ENCODE results near the gene ASCL5.

The ASCL5 gene

DNA sequence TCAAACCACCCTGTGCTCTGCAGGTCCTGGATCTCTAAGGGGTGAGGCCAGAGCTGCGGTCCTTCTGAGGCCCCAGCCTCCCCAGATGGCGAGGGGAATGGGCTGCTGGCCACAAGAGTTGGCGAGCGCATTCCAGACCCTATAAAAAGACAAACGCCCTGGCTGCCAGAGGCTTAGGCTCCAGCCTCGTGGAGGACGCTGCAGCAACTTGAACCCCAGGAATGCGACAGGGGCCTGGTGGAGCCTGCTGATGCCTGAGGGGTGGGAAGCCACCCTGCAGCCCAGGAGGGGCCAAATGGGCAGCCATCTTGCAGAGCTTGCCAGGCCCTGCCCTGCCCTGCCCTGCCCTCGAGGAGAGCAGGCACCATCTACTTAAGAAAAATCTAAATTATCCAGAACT, 23.3 kb downstream of the ASCL5 start:
- no peak overlapping the region for H3K4me3 ChIP-seq (replicated peaks; ENCODE audit: low read depth, low read length)
- DNase-seq (ENCODE audit: extremely low read depth, insufficient read length): no peak
- TF ChIP-seq, protein P1, sequence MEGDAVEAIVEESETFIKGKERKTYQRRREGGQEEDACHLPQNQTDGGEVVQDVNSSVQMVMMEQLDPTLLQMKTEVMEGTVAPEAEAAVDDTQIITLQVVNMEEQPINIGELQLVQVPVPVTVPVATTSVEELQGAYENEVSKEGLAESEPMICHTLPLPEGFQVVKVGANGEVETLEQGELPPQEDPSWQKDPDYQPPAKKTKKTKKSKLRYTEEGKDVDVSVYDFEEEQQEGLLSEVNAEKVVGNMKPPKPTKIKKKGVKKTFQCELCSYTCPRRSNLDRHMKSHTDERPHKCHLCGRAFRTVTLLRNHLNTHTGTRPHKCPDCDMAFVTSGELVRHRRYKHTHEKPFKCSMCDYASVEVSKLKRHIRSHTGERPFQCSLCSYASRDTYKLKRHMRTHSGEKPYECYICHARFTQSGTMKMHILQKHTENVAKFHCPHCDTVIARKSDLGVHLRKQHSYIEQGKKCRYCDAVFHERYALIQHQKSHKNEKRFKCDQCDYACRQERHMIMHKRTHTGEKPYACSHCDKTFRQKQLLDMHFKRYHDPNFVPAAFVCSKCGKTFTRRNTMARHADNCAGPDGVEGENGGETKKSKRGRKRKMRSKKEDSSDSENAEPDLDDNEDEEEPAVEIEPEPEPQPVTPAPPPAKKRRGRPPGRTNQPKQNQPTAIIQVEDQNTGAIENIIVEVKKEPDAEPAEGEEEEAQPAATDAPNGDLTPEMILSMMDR (IDR thresholded peaks at IDR 0.05; ENCODE audit: insufficient read depth, low read length, poor library complexity, severe bottlenecking): no peak
- H3K36me3 ChIP-seq (ENCODE audit: control insufficient read depth, insufficient read depth, low read length): no peaks in the 10 kb centered on the region
- H3K27me3 ChIP-seq (replicated peaks; ENCODE audit: control insufficient read depth, insufficient read depth, low read length): no peaks in the 10 kb centered on the region; the same call in none of the 2 replicates

DNA sequence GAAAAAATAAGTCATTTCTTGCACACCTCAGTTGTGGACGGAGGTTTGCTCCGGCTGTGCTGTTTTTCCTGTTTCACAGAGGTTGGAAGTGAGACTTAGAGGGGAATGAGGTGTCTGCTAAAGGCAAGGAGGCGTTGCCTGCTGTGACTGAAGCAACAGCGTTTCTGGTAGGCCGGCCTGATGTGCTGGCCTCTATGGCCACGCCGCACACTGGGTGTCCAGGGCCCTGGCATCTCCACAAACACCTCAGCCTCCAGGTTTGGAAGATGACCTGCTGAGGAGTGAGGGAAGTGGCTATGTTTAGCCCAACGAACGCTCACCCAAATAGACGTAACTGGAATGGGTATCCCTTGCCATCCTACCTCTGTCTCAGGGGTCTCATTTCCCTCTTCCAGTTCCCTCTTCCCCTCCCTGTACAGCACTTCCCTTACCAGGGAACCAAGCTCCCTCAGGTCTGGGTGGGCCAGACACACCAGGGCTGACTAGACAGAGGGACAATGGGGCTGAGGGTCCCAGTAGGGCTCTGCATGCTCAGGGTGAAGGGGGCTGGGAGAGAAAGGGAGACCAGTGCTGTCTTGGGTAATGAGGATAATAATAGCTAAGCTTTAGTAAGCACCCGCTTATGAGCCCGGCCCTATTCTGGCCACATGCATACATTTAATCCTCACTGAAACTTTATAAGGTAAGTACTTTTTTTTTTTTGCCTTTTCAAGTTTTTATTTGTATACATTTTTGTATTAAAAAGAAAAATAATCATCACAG, 26.6 kb downstream of the ASCL5 start:
- TF ChIP-seq, protein P1 (IDR thresholded peaks at IDR 0.05; ENCODE audit: insufficient read depth, low read length, poor library complexity, severe bottlenecking): no peak
- Histone ChIP-seq H3K36me3 (ENCODE audit: control insufficient read depth, insufficient read depth, low read length) (no peaks in the 10 kb centered on the region), H3K4me3 (replicated peaks; ENCODE audit: low read depth, low read length) (no peak overlapping the region), H3K27me3 (replicated peaks; ENCODE audit: control insufficient read depth, insufficient read depth, low read length) (peaks cover 6% of the 10 kb centered on the region)
- DNase-seq (ENCODE audit: extremely low read depth, insufficient read length): no peak

DNA sequence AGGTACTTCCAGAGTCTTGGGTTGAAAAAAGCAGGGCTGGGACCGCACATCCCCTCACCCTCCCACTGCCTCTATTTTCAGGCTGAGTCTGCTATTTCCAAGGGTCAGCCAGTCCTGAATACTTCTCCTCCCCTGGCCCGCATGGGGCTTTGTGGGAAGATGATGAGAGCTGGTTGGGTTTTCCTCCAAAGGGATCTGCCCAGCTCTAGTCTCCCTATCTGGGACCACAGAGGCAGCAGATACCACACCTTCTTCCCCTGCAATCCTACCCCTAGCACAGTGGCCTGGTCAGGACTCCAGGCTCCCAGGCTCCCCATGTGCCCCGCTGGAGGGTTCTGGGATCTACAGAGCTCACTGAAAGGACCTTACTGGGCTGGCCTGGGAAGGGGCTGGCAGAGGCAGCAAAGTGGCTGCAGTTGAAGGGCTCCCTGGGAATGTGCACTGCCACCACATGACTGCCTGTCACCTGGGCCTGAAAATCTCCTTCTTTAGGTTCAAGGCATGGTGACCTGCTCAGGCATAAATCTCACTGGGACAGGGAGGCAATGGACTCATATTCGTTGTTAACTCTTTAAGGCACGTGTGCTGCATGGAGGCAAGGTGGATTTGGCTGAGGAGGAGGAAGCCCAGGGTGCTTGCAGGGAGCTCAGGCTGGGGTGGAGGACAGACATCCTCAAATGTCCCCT, 27.8 kb downstream of the ASCL5 start:
- TF ChIP-seq, protein P1 (IDR thresholded peaks at IDR 0.05; ENCODE audit: insufficient read depth, low read length, poor library complexity, severe bottlenecking): no peak
- no peak for DNase-seq (ENCODE audit: extremely low read depth, insufficient read length)
- Histone ChIP-seq H3K27me3 (replicated peaks; ENCODE audit: control insufficient read depth, insufficient read depth, low read length) (peaks cover 6% of the 10 kb centered on the region), H3K4me3 (replicated peaks; ENCODE audit: low read depth, low read length) (no peak overlapping the region), H3K36me3 (ENCODE audit: control insufficient read depth, insufficient read depth, low read length) (no peaks in the 10 kb centered on the region)

DNA sequence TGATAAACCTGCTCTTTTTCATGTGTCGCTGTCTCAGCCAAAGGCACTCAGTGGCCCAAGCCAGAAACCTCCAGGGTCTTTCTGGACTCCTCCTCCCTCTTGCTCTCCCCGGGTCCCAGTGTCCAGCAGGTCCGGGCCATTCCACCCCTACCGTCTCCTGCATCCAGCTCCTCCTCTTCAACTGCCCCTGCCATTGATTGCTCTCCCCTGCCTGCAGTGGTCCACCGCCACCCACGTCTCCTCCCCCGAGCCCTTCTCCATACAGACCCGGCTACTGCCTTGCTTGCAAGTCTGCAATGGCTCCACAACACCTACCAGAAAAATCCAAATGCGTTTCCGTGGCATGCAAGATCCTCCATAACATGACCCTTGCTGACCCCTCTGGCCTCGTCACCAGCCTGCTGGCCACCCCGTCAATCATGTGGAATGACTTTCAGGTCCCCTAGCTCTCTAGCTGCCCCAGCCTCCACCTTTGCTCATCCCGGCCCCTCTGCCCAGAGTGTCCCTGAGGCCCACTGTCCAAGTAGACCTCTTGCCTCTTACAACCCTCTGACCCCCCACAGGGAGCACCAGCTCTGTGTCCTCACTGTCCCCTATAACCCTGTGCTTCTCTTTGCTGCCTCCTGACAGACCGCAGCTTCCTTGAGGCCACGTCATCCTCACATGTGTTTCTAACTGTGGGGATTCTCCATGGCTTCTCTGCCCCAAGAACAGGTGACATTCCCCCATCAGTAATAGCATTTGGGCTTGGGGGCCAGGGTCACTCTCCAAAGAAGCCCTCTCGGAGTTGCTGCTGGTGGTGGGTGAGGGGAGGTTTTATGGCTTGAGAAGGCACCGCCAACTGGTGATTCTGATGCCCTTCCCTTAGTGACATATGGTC, 29.8 kb downstream of the ASCL5 start:
- TF ChIP-seq, protein P1 (IDR thresholded peaks at IDR 0.05; ENCODE audit: insufficient read depth, low read length, poor library complexity, severe bottlenecking): no peak
- no peak overlapping the region for H3K4me3 ChIP-seq (replicated peaks; ENCODE audit: low read depth, low read length)
- no peak for DNase-seq (ENCODE audit: extremely low read depth, insufficient read length)
- peaks cover 6% of the 10 kb centered on the region for H3K27me3 ChIP-seq (replicated peaks; ENCODE audit: control insufficient read depth, insufficient read depth, low read length)
- H3K36me3 ChIP-seq (ENCODE audit: control insufficient read depth, insufficient read depth, low read length): no peaks in the 10 kb centered on the region

DNA sequence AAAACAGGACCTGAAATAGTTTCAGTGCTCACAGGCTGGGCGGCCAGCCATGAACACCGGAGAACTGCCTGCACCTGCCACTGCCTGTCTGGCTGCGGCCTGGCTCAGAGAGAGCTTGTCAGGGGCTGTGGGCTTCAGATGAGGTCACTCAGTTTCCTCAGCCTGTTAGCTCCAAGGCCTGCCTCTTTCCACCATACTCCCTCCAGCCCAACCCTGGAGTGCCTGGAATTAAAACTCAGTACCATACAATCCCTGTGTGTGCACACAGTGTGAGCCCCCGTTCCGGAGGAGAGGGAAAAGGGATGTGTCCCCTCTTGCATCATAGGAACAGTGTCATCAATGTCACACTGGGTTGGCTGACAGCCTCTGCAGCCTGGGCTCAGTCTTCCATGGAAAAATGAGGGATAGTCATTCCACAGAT, 30.9 kb downstream of the ASCL5 start:
- DNase-seq (ENCODE audit: extremely low read depth, insufficient read length): no peak
- H3K36me3 ChIP-seq (ENCODE audit: control insufficient read depth, insufficient read depth, low read length): no peaks in the 10 kb centered on the region
- peaks cover 6% of the 10 kb centered on the region for H3K27me3 ChIP-seq (replicated peaks; ENCODE audit: control insufficient read depth, insufficient read depth, low read length)
- H3K4me3 ChIP-seq (replicated peaks; ENCODE audit: low read depth, low read length): no peak overlapping the region
- TF ChIP-seq, protein P1 (IDR thresholded peaks at IDR 0.05; ENCODE audit: insufficient read depth, low read length, poor library complexity, severe bottlenecking): no peak

Data from GM06990 (cell line).